Measurements from ENCODE around the gene KIF18B.

Gene KIF18B

DNA sequence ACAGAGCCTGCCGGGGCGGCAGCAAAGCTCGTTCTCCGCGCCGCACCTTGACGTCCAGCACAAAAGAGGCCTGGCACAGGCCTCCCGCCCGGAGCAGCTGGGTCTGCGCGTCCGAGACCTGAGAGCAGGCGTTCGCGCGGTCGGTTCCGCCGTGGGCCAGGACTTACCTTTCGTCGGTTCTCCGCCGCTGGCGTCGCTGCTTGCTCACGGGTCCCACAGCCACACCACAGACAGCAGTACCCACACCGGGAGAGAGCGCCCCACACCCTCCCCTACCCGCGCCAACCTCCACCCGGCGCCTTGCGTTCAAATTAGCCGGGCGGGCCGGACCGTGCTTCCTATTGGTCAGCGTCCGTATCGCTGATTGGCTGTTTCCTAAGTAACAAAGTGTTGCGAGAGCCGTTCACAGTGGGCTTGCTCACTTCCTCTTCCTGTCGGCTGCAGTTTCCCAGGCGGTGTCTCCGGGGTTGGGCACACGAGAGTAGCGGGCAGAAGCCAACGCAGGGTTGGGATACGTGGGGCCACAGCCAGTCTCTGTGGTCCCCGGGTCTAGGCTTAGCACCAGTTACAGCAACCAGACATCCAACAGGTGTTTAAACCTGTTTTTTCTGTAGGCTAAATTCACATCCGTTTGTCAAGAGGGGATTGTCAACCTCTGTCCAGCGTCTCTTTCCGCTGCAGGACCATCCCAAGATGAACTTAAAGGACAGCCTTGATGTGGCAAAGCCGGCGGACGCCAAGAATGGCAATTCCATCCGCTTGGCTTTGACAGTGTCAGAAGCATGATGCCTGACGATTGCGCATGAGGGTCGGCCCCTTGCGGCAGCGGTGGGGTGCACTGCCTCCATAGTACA lies at the start of gene KIF18B:
KIF18B (minus strand) TSS at position 313 of the 854 bp plus-strand sequence. CDS start 11,429 bp downstream, outside the sequence.
- peak; percentile 78 for DNase-seq (ENCODE audit: low read depth)
- peak within 1 kb of the TSS; percentile 92 for H3K4me3 ChIP-seq (ENCODE audit: low read length)
- TF ChIP-seq, protein P1, sequence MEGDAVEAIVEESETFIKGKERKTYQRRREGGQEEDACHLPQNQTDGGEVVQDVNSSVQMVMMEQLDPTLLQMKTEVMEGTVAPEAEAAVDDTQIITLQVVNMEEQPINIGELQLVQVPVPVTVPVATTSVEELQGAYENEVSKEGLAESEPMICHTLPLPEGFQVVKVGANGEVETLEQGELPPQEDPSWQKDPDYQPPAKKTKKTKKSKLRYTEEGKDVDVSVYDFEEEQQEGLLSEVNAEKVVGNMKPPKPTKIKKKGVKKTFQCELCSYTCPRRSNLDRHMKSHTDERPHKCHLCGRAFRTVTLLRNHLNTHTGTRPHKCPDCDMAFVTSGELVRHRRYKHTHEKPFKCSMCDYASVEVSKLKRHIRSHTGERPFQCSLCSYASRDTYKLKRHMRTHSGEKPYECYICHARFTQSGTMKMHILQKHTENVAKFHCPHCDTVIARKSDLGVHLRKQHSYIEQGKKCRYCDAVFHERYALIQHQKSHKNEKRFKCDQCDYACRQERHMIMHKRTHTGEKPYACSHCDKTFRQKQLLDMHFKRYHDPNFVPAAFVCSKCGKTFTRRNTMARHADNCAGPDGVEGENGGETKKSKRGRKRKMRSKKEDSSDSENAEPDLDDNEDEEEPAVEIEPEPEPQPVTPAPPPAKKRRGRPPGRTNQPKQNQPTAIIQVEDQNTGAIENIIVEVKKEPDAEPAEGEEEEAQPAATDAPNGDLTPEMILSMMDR (conservative IDR thresholded peaks at IDR 0.05; ENCODE audit: low read depth, low read length): no peak

DNA sequence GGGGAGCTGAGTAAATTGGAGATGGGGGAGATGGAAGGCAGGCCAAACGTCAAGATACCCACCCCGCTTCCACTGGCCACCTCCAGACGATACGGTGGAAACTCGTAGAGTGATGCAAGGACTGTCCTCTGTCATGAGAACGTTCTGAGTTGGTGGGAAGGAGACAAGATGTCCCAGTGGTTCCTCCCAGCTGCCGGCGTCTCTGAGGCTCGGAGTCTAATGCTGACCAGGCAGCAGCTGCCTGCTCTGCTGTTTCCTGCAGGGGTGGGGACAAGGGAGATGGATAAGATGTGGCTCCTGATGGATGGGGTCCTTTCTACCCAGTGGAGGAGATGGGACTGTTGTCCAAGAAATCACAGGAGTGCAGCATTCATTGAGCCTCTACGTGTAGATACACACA lies 48.7 kb upstream of the KIF18B start:
- no peak overlapping the region for H3K4me3 ChIP-seq (ENCODE audit: low read length)
- TF ChIP-seq, protein P1 (conservative IDR thresholded peaks at IDR 0.05; ENCODE audit: low read depth, low read length): no peak
- DNase-seq (ENCODE audit: low read depth): no peak

DNA sequence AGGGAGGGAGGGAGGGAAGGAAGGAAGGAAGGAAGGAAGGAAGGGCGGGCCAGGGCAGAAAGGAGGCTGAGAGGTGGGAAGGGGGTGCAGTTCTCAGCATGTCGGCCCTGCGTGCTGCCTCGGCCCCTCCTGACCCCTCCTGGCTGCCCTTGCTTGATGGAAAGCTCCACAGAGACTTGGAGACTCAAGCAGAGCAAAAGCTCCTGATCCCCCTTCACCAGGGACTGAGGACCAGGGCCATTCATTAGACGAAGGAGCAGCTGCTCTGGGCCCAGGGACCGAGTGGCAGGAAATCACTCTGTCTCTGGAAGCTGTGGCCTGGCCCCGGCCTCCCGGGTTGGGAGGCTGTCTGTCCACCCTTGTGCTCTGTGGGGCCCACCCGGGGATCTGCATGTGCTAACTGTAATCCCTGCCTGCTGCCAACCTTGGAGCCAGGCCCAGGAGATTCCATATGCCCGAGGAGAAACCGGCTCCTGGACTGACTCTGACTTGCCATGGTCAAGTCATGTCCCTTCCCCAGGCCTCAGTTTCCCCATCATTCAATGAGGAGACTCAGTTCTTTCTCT lies 47.9 kb upstream of the KIF18B start:
- DNase-seq (ENCODE audit: low read depth): no peak
- no peak overlapping the region for H3K4me3 ChIP-seq (ENCODE audit: low read length)
- TF ChIP-seq, protein P1 (conservative IDR thresholded peaks at IDR 0.05; ENCODE audit: low read depth, low read length): no peak

DNA sequence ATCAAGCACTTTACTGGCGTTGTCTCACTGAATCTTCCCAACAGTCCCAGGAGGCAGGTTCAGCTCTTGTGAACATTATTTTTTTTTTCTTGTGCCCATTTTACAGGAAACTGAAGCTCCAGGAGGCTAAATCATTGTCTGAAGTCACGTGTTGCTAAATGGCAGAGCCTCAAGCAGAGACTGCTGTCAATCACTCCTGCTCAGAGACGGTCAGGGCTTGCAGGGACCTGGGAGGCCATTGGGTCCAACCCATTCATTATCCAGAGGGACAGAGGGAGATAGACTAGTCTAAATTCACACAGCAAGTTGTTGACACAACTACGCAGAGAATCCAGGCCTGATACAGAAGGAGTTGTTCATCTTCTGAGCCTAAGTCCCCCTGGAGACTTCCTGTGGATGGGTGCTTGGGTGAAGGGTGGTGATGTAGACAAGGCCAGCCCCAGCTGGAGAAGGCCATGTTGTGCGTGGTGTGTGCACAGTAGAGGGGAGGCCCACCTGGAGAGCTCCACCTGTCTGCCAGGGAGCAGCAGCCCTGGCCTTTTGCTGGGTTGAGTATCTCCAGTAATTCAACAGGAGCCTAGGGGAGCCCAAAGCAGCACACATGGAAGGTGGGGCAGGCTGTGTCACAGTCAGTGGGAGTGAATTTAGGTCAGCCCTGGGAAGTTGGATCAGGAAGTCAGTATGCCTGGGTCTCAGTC lies 44.8 kb upstream of the KIF18B start:
- DNase-seq (ENCODE audit: low read depth): no peak
- TF ChIP-seq, protein P1 (conservative IDR thresholded peaks at IDR 0.05; ENCODE audit: low read depth, low read length): no peak
- no peak overlapping the region for H3K4me3 ChIP-seq (ENCODE audit: low read length)

DNA sequence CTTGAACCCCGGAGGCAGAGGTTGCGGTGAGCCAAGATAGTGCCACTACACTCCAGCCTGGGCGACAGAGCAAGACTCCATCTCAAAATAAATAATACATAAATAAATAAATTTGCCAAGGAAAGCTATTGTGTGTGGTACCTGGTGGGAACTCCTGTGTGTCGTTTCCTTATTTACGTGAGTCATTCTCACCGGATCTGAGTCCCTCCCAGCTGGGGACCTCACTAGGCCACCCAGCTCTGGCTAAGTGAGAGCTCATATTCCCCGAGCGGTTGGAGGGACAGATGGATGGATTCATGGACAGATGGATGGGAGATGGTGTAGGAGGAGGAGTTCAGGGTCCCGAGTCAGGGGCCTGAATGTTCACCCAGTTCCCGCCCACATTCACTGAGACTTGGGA lies 43.4 kb upstream of the KIF18B start:
- TF ChIP-seq, protein P1 (conservative IDR thresholded peaks at IDR 0.05; ENCODE audit: low read depth, low read length): no peak
- no peak overlapping the region for H3K4me3 ChIP-seq (ENCODE audit: low read length)
- no peak for DNase-seq (ENCODE audit: low read depth)

DNA sequence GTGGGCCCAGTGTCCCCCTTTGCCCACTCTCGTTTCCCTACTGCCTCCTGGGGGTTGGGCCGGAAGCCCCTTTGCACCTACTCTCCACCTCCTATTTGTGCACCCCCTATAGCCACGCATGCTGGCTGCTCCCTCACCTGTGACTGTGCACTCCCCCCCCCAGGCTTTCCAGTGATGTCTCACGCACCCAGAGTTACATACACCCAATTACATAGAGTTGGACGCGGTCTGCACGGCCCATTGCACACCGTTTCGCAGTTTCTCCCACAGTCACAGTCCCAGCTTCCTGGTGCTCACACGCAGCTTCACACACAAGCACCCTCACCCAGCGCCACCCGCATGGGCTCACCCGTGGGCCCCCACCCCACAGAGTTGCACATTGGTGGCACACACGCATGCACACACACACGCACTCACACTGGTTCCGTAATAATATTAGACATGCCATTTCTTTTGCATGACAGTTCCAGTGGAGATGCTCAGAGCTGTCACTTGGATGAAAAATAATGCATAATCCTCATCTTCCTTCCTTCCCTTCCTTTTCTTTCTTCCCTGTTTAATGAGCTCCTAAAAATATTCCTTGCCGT lies 42.1 kb upstream of the KIF18B start:
- TF ChIP-seq, protein P1 (conservative IDR thresholded peaks at IDR 0.05; ENCODE audit: low read depth, low read length): no peak
- no peak for DNase-seq (ENCODE audit: low read depth)
- no peak overlapping the region for H3K4me3 ChIP-seq (ENCODE audit: low read length)
